SK-N-SH treated with all-trans-retinoic acid at 6 μM for 48 hours (cell line): Measurements from ENCODE around the gene CDH22.

Experiments
- ATAC-seq: fragments of 200-7000 bp; cut with Tn5 transposase; 3 replicates; pipeline ENCODE4 v1.9.1; 2020; ENCODE audit warnings: mild to moderate bottlenecking, moderate library complexity
- ARNTL ChIP-seq: fragments of 450-650 bp; formaldehyde crosslinking; IDR thresholded peaks from 2 replicates; pipeline ENCODE4 v1.5.0; 2020; ENCODE audit warnings: low read depth, mild to moderate bottlenecking, moderate library complexity, borderline replicate concordance
- BACH2 ChIP-seq: fragments of 250-450 bp; sonication (Bioruptor Pico); IDR thresholded peaks from 2 replicates; pipeline ENCODE4 v1.9.0; 2021; ENCODE audit warnings: mild to moderate bottlenecking, borderline replicate concordance
- CSDC2 ChIP-seq: fragments of 250-450 bp; sonication (Bioruptor Pico); IDR thresholded peaks from 2 replicates; pipeline ENCODE4 v1.5.0; 2020; ENCODE audit warnings: mild to moderate bottlenecking, moderate library complexity
- ESRRG ChIP-seq: fragments of 250-450 bp; sonication (Bioruptor Pico); IDR thresholded peaks from 2 replicates; pipeline ENCODE4 v1.6.1; 2021; ENCODE audit warnings: mild to moderate bottlenecking
- GLIS3 ChIP-seq: fragments of 250-450 bp; sonication (Bioruptor Pico); IDR thresholded peaks from 2 replicates; pipeline ENCODE4 v1.5.0; 2020; ENCODE audit warnings: mild to moderate bottlenecking, moderate library complexity
- ISL1 ChIP-seq: fragments of 250-450 bp; sonication (Bioruptor Pico); IDR thresholded peaks from 2 replicates; pipeline ENCODE4 v2.1.2; 2022; ENCODE audit warnings: mild to moderate bottlenecking, moderate library complexity
- OSR1 ChIP-seq: fragments of 250-450 bp; sonication (Bioruptor Pico); IDR thresholded peaks from 2 replicates; pipeline ENCODE4 v1.8.0; 2022; ENCODE audit warnings: moderate library complexity, mild to moderate bottlenecking, inconsistent platforms
- PPARA ChIP-seq: fragments of 250-450 bp; sonication (Bioruptor Pico); IDR thresholded peaks from 2 replicates; pipeline ENCODE4 v1.5.0; 2020; ENCODE audit warnings: mild to moderate bottlenecking, borderline replicate concordance
- RARB ChIP-seq: fragments of 250-450 bp; sonication (Bioruptor Pico); IDR thresholded peaks from 2 replicates; pipeline ENCODE4 v1.8.0; 2021; ENCODE audit warnings: mild to moderate bottlenecking, moderate library complexity
- SNAI2 ChIP-seq: fragments of 250-450 bp; sonication (Bioruptor Pico); IDR thresholded peaks from 2 replicates; pipeline ENCODE4 v1.5.0; 2020; ENCODE audit warnings: mild to moderate bottlenecking, moderate library complexity
- TCF4 ChIP-seq: fragments of 250-450 bp; sonication (Bioruptor Pico); IDR thresholded peaks from 2 replicates; pipeline ENCODE4 v1.8.0; 2021; ENCODE audit warnings: mild to moderate bottlenecking, moderate library complexity, borderline replicate concordance
- ZC3H10 ChIP-seq: fragments of 250-450 bp; sonication (Bioruptor Pico); IDR thresholded peaks from 2 replicates; pipeline ENCODE4 v1.5.1; 2021; ENCODE audit warnings: mild to moderate bottlenecking, moderate library complexity
- ZFP3 ChIP-seq: fragments of 250-450 bp; sonication (Bioruptor Pico); IDR thresholded peaks from 2 replicates; pipeline ENCODE4 v1.5.0; 2020; ENCODE audit warnings: mild to moderate bottlenecking, moderate library complexity
- ZFP30 ChIP-seq: fragments of 450-650 bp; formaldehyde crosslinking; IDR thresholded peaks from 2 replicates; pipeline ENCODE4 v1.5.0; 2022; ENCODE audit warnings: mild to moderate bottlenecking, moderate library complexity
- ZNF70 ChIP-seq: fragments of 450-650 bp; formaldehyde crosslinking; IDR thresholded peaks from 2 replicates; pipeline ENCODE4 v1.5.0; 2020; ENCODE audit warnings: mild to moderate bottlenecking, moderate library complexity
- ZNF8 ChIP-seq: fragments of 450-650 bp; formaldehyde crosslinking; IDR thresholded peaks from 2 replicates; pipeline ENCODE4 v1.5.0; 2020; ENCODE audit warnings: mild to moderate bottlenecking, moderate library complexity
- TF ChIP-seq, protein P1 (sequence below): fragments of 250-450 bp; sonication (Bioruptor Pico); IDR thresholded peaks from 2 replicates; pipeline ENCODE4 v1.8.0; 2020; ENCODE audit warnings: mild to moderate bottlenecking, moderate library complexity, borderline replicate concordance
- TF ChIP-seq, protein P2 (sequence below): fragments of 250-450 bp; sonication (Bioruptor Pico); IDR thresholded peaks from 2 replicates; pipeline ENCODE4 v1.5.0; 2020; ENCODE audit warnings: mild to moderate bottlenecking, moderate library complexity
- TF ChIP-seq, protein P3 (sequence below): fragments of 250-450 bp; sonication (Bioruptor Pico); IDR thresholded peaks from 2 replicates; pipeline ENCODE4 v1.5.1; 2020; ENCODE audit warnings: low read depth, mild to moderate bottlenecking, moderate library complexity
- TF ChIP-seq, protein P4 (sequence below): fragments of 250-450 bp; sonication (Bioruptor Pico); IDR thresholded peaks from 2 replicates; pipeline ENCODE4 v1.8.0; 2021; ENCODE audit warnings: low read depth, mild to moderate bottlenecking, moderate library complexity, borderline replicate concordance
- TF ChIP-seq, protein P5 (sequence below): fragments of 250-450 bp; sonication (Bioruptor Pico); IDR thresholded peaks from 2 replicates; pipeline ENCODE4 v1.5.1; 2021; ENCODE audit warnings: mild to moderate bottlenecking, moderate library complexity

Gene CDH22

DNA sequence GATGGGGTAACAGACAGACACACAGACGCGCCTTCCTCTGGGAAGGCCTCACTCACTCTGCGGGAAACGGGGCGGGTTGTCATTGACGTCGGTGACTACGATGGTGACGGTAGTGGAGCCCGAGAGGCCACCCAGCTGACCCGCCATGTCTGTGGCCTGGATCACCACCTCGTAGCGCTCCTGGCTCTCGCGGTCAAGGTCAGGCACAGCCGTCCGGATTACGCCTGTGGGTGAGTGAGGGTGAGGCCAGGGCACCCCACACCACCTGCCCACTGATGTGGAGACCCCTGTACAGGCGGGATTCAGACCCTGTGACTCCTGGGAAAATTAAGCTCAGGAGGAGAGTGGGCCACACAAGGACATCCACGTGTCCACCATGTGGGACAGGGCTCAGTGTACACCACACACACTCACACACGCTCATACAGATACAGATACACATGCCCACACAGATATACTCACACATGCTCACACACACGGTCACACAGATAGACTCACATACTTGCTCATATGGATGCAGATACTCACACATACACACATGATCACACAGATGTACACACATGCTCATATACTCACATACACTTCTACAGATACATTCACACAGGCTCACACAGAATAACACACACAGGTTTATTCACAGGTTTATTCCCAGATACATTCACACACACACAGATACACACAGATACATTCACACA, 91.4 kb downstream of the CDH22 start:
- no peak for ATAC-seq
- TF ChIP-seq ISL1 (CRISPR knock-in tag), result no peak
- no peak for TF ChIP-seq ZC3H10
- TF ChIP-seq, protein P1, sequence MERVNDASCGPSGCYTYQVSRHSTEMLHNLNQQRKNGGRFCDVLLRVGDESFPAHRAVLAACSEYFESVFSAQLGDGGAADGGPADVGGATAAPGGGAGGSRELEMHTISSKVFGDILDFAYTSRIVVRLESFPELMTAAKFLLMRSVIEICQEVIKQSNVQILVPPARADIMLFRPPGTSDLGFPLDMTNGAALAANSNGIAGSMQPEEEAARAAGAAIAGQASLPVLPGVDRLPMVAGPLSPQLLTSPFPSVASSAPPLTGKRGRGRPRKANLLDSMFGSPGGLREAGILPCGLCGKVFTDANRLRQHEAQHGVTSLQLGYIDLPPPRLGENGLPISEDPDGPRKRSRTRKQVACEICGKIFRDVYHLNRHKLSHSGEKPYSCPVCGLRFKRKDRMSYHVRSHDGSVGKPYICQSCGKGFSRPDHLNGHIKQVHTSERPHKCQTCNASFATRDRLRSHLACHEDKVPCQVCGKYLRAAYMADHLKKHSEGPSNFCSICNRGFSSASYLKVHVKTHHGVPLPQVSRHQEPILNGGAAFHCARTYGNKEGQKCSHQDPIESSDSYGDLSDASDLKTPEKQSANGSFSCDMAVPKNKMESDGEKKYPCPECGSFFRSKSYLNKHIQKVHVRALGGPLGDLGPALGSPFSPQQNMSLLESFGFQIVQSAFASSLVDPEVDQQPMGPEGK, result no peak
- no peak for TF ChIP-seq GLIS3
- no peak for TF ChIP-seq ZNF8 (CRISPR knock-in tag)
- TF ChIP-seq ZFP3 (CRISPR knock-in tag), result no peak
- TF ChIP-seq TCF4 (CRISPR knock-in tag), result no peak
- no peak for TF ChIP-seq PPARA (CRISPR knock-in tag)
- TF ChIP-seq ZFP30 (CRISPR knock-in tag), result no peak
- TF ChIP-seq, protein P2, sequence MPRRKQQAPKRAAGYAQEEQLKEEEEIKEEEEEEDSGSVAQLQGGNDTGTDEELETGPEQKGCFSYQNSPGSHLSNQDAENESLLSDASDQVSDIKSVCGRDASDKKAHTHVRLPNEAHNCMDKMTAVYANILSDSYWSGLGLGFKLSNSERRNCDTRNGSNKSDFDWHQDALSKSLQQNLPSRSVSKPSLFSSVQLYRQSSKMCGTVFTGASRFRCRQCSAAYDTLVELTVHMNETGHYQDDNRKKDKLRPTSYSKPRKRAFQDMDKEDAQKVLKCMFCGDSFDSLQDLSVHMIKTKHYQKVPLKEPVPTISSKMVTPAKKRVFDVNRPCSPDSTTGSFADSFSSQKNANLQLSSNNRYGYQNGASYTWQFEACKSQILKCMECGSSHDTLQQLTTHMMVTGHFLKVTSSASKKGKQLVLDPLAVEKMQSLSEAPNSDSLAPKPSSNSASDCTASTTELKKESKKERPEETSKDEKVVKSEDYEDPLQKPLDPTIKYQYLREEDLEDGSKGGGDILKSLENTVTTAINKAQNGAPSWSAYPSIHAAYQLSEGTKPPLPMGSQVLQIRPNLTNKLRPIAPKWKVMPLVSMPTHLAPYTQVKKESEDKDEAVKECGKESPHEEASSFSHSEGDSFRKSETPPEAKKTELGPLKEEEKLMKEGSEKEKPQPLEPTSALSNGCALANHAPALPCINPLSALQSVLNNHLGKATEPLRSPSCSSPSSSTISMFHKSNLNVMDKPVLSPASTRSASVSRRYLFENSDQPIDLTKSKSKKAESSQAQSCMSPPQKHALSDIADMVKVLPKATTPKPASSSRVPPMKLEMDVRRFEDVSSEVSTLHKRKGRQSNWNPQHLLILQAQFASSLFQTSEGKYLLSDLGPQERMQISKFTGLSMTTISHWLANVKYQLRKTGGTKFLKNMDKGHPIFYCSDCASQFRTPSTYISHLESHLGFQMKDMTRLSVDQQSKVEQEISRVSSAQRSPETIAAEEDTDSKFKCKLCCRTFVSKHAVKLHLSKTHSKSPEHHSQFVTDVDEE (CRISPR knock-in tag), result no peak
- TF ChIP-seq CSDC2 (CRISPR knock-in tag), result no peak
- TF ChIP-seq, protein P3, sequence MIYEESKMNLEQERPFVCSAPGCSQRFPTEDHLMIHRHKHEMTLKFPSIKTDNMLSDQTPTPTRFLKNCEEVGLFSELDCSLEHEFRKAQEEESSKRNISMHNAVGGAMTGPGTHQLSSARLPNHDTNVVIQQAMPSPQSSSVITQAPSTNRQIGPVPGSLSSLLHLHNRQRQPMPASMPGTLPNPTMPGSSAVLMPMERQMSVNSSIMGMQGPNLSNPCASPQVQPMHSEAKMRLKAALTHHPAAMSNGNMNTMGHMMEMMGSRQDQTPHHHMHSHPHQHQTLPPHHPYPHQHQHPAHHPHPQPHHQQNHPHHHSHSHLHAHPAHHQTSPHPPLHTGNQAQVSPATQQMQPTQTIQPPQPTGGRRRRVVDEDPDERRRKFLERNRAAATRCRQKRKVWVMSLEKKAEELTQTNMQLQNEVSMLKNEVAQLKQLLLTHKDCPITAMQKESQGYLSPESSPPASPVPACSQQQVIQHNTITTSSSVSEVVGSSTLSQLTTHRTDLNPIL (CRISPR knock-in tag), result no peak
- TF ChIP-seq, protein P4, sequence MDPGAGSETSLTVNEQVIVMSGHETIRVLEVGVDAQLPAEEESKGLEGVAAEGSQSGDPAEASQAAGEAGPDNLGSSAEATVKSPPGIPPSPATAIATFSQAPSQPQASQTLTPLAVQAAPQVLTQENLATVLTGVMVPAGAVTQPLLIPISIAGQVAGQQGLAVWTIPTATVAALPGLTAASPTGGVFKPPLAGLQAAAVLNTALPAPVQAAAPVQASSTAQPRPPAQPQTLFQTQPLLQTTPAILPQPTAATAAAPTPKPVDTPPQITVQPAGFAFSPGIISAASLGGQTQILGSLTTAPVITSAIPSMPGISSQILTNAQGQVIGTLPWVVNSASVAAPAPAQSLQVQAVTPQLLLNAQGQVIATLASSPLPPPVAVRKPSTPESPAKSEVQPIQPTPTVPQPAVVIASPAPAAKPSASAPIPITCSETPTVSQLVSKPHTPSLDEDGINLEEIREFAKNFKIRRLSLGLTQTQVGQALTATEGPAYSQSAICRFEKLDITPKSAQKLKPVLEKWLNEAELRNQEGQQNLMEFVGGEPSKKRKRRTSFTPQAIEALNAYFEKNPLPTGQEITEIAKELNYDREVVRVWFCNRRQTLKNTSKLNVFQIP (CRISPR knock-in tag), result no peak
- TF ChIP-seq, all 23 proteins: peak for 0

DNA sequence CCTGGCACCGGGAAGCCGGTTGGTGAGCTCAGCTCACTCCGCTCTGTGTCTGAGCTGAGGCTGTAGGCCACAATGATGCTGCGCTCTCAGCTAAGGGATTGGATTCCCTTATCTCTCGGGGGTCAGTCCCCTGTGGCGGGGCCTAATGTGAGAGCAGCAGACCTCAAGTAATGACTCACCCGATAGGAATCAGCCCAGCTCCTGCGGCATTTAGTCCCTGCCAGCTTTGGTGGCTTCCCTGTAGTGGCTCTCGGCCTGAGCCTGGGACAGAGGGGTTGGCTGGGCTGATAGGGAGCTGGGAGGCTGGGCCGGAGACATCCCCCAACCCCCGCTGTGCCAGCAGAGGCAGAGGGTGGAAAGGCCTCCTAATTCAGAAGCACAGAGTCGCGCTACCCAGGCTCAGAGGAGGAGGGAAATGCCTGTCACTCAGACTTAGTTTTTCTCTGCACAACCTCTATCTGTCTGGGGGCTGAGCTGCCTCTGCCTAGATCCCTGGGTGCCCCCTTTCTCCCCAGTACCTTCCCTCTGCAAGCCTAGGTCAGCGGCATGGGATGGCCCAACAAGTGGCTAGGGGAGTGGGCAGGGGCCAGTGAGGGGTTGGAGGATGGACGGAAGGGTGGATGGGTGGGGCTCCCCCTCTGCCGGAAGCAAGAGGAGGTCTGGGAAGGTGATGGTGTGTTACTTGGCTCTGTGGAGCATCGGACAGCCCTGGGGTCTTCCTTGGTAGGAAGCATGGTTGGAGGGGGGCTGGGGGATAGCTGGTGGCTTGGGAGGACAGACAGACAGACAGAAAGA, 92.2 kb downstream of the CDH22 start:
- TF ChIP-seq, protein P3 (CRISPR knock-in tag), result no peak; the same call in 1 of the 2 replicates
- TF ChIP-seq ISL1 (CRISPR knock-in tag), result peak; percentile 28; the same call in 1 of the 2 replicates
- no peak for TF ChIP-seq ZNF70 (CRISPR knock-in tag)
- TF ChIP-seq CSDC2 (CRISPR knock-in tag), result no peak
- TF ChIP-seq GLIS3, result no peak
- no peak for TF ChIP-seq ESRRG (CRISPR knock-in tag)
- TF ChIP-seq TCF4 (CRISPR knock-in tag), result 0 out of 2 replicates have a peak, but pooled peaks have one; percentile 21
- TF ChIP-seq, protein P5, sequence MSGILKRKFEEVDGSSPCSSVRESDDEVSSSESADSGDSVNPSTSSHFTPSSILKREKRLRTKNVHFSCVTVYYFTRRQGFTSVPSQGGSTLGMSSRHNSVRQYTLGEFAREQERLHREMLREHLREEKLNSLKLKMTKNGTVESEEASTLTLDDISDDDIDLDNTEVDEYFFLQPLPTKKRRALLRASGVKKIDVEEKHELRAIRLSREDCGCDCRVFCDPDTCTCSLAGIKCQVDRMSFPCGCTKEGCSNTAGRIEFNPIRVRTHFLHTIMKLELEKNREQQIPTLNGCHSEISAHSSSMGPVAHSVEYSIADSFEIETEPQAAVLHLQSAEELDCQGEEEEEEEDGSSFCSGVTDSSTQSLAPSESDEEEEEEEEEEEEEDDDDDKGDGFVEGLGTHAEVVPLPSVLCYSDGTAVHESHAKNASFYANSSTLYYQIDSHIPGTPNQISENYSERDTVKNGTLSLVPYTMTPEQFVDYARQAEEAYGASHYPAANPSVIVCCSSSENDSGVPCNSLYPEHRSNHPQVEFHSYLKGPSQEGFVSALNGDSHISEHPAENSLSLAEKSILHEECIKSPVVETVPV, result no peak
- no peak for TF ChIP-seq SNAI2 (CRISPR knock-in tag)
- TF ChIP-seq, protein P2 (CRISPR knock-in tag), result no peak
- TF ChIP-seq ZFP30 (CRISPR knock-in tag), result no peak
- TF ChIP-seq BACH2 (CRISPR knock-in tag), result no peak
- no peak; the same call in 1 of the 2 replicates for TF ChIP-seq ZFP3 (CRISPR knock-in tag)
- no peak for TF ChIP-seq OSR1 (CRISPR knock-in tag)
- no peak for TF ChIP-seq ARNTL (CRISPR knock-in tag)
- no peak for TF ChIP-seq RARB (CRISPR knock-in tag)
- peak; percentile 85 for ATAC-seq
